CD8-positive, alpha-beta memory T cell (primary cell): ENCODE results near the gene GOT1. TPM values are rescaled to one million over a fixed set of nuclear protein-coding genes. Genes with fewer than 3 reads are reported as not detected.

Experiments
- CTCF ChIA-PET: fragments of 350-600 bp; sonication (Branson Sonifier 250); formaldehyde crosslinking; loops from one replicate; lab custom pipeline; 2021; ENCODE audit warnings: antibody characterized with exemption; lab: Charles Lee
- POLR2A ChIA-PET: fragments of 350-600 bp; sonication (Branson Sonifier 250); formaldehyde crosslinking; loops from one replicate; lab custom pipeline; 2021; ENCODE audit warnings: antibody characterized with exemption; lab: Charles Lee
- DNase-seq, 5 donors: peaks; one replicate each; pipeline versions ENCODE4 v3.0.0 to v3.0.0-alpha.2; 2020 to 2022; ENCODE audit warnings: mixed read lengths in 1 of 5
- H3K27ac ChIP-seq: one replicate; pipeline ENCODE4 v1.7.0; 2013; ENCODE audit warnings: low read depth, mild to moderate bottlenecking, low read length, moderate library complexity
- H3K27me3 ChIP-seq: 2 replicates; pipeline ENCODE4 v1.7.0; 2013; ENCODE audit warnings: low read length, mild to moderate bottlenecking; ENCODE audit not compliant: insufficient read depth, poor library complexity, severe bottlenecking
- H3K36me3 ChIP-seq: 2 replicates; pipeline ENCODE4 v1.7.0; 2013; ENCODE audit warnings: mild to moderate bottlenecking, low read length, moderate library complexity; ENCODE audit not compliant: insufficient read depth
- H3K4me1 ChIP-seq: 2 replicates; pipeline ENCODE4 v1.7.0; 2013; ENCODE audit warnings: mild to moderate bottlenecking, low read length, moderate library complexity; ENCODE audit not compliant: insufficient read depth
- H3K4me3 ChIP-seq: 2 replicates; pipeline ENCODE4 v1.7.0; 2013; ENCODE audit warnings: mild to moderate bottlenecking, low read length
- H3K9me3 ChIP-seq: 2 replicates; pipeline ENCODE4 v1.7.0; 2013; ENCODE audit warnings: mild to moderate bottlenecking, low read length
- H3K27ac Mint-ChIP-seq, 8 donors: one replicate each; pipeline ENCODE4 v1.8.0; 2020 to 2021; ENCODE audit warnings: mixed read lengths in 8 of 8, mild to moderate bottlenecking in 6 of 8, inconsistent platforms in 3 of 8, moderate library complexity in 3 of 8
- H3K27me3 Mint-ChIP-seq, 2 donors: one replicate each; pipeline ENCODE4 v1.8.0; 2020 to 2021; ENCODE audit warnings: mixed read lengths in 2 of 2, mild to moderate bottlenecking in 1 of 2, moderate library complexity in 1 of 2
- H3K36me3 Mint-ChIP-seq, 3 donors: one replicate each; pipeline ENCODE4 v1.8.0; 2020 to 2021; ENCODE audit warnings: mixed read lengths in 3 of 3, inconsistent platforms in 1 of 3, mild to moderate bottlenecking in 1 of 3
- H3K4me1 Mint-ChIP-seq, 3 donors: one replicate each; pipeline ENCODE4 v1.8.0; 2020 to 2021; ENCODE audit warnings: mixed read lengths in 3 of 3, inconsistent platforms in 1 of 3, mild to moderate bottlenecking in 1 of 3
- H3K4me3 Mint-ChIP-seq, 7 donors: one replicate each; pipeline ENCODE4 v1.8.0; 2020 to 2021; ENCODE audit warnings: mixed read lengths in 7 of 7, mild to moderate bottlenecking in 6 of 7, moderate library complexity in 4 of 7, inconsistent platforms in 2 of 7
- H3K9me3 Mint-ChIP-seq, 5 donors: one replicate each; pipeline ENCODE4 v1.8.0; 2020 to 2022; ENCODE audit warnings: mixed read lengths in 5 of 5, mild to moderate bottlenecking in 3 of 5, moderate library complexity in 2 of 5, inconsistent platforms in 1 of 5
- polyA plus RNA-seq: library from polyadenylated mRNA; unstranded; fragments of 300-500 nt; fragmentation: Illumina TruSeq; gene quantifications from one replicate; pipeline ENCODE4 v1.2.3, GENCODE V29; 2021
- total RNA-seq, 2 experiments: library from RNA; stranded (reverse); gene quantifications; one replicate each; pipeline ENCODE4 v1.2.3, GENCODE V29; 2021

GOT1 gene
- total and polyA plus RNA-seq, 3 experiments from 2014 or later, result 24.6 to 33.4 (median 32.9) TPM

DNA sequence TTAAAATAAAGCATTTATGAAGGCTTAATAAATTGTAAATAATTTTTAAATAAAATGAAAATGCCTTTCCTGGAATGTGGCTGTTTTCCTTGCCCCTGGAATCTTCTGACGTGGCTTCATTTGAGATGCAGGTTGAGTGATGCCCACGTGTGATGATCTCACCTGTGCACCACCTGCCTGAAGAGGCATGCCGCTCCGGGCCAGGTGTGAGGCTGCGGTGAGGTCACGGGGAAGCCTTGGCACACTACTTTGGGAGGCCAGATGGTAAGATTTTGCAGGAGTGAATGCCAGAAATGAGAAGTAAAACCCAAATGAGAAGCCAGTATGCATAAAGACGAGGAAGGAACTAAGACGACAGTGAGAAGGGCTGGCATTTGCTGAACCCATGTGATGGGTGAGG is 36.2 kb downstream of the GOT1 start:
- POLR2A ChIA-PET, result no interaction called here
- CTCF ChIA-PET, result interaction anchor here (4.0 kb wide), 1 partner anchor 9 kb away, joined by 28 read pairs; no protein-coding TSS in a partner anchor
- H3K4me1 ChIP-seq, result peaks cover 4% of the 10 kb centered on the region
- H3K36me3 ChIP-seq, result peaks cover 6% of the 10 kb centered on the region
- Mint-ChIP-seq H3K27me3 (no peaks in the 10 kb centered on the region), H3K36me3 (peaks cover 0 to 34% (median 6%) of the 10 kb centered on the region in 3 donors), H3K27ac (peak overlapping the region in 1 of 8 donors; percentile 50), H3K4me3 (no peak overlapping the region), H3K4me1 (peaks cover 0 to 3% (median 2%) of the 10 kb centered on the region in 3 donors), H3K9me3 (no peaks in the 10 kb centered on the region)
- DNase-seq, result no peak
- H3K27ac ChIP-seq, result no peak overlapping the region
- no peaks in the 10 kb centered on the region for H3K9me3 ChIP-seq
- H3K4me3 ChIP-seq, result no peak overlapping the region
- no peaks in the 10 kb centered on the region for H3K27me3 ChIP-seq

DNA sequence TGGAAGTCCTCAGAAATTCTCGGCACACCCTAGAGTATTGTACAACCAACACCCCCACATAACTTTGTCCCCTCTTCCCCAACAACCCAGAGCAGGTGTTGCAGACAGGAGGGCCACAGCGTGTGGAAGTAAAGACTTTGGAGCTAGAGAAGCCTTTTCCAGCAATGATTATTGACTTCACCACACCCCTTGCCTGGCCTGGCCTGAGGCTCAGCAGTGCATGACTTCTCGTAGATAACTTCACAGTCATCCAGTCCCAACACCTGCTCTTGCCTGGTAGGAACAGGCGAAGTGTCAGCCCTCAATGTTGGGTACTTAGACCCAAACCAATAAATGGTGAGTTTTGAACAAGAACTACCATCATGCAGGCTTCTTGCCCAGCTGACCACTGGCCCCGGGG is 36.7 kb downstream of the GOT1 start:
- no peaks in the 10 kb centered on the region for H3K27me3 ChIP-seq
- peaks cover 4% of the 10 kb centered on the region for H3K4me1 ChIP-seq
- no peaks in the 10 kb centered on the region for H3K9me3 ChIP-seq
- peaks cover 0 to 2% of the 10 kb centered on the region in 2 donors for H3K27me3 Mint-ChIP-seq
- no peak overlapping the region for H3K27ac ChIP-seq
- ChIA-PET POLR2A (no interaction called here), CTCF (interaction anchor here (1.0 to 4.0 kb wide), 4 partner anchors 9 to 223 kb away, joined by 3 to 28 read pairs (median 4); partner anchors contain the start of gene GOT1)
- H3K9me3 Mint-ChIP-seq, result no peaks in the 10 kb centered on the region
- H3K36me3 Mint-ChIP-seq, result peaks cover 0 to 28% (median 4%) of the 10 kb centered on the region in 3 donors
- H3K27ac Mint-ChIP-seq, result peak overlapping the region in 1 of 8 donors; percentile 38
- H3K4me3 ChIP-seq, result no peak overlapping the region
- no peak overlapping the region for H3K4me3 Mint-ChIP-seq
- DNase-seq, result no peak
- peaks cover 0 to 3% (median 2%) of the 10 kb centered on the region in 3 donors for H3K4me1 Mint-ChIP-seq
- peaks cover under 1% of the 10 kb centered on the region for H3K36me3 ChIP-seq

DNA sequence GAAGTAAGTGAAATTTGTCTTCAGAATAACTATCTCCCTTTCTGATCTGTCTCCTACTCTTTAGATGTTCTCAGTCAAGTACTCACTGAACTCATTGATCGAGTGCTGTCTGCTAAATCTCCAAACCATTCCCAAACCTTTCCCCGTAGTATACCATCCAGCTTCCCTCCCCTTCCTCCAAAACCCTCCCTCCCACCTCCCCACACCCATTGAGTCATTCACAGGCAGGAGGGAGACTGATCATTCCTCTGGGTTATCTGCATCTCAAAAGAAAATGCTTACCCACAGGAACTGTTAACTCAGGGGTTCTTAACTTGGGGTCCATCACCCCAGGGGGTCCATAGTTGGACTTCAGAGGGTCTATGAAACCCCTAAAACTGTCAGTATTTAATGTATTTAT is 37.4 kb downstream of the GOT1 start:
- POLR2A ChIA-PET, result no interaction called here
- H3K4me3 ChIP-seq, result no peak overlapping the region
- Mint-ChIP-seq H3K4me3 (no peak overlapping the region), H3K9me3 (no peaks in the 10 kb centered on the region), H3K36me3 (peaks cover 0 to 24% (median 4%) of the 10 kb centered on the region in 3 donors), H3K4me1 (peaks cover 0 to 3% (median 2%) of the 10 kb centered on the region in 3 donors), H3K27ac (peak overlapping the region in 1 of 8 donors; percentile 14), H3K27me3 (peaks cover 0 to 4% of the 10 kb centered on the region in 2 donors)
- no peaks in the 10 kb centered on the region for H3K27me3 ChIP-seq
- no peaks in the 10 kb centered on the region for H3K9me3 ChIP-seq
- CTCF ChIA-PET, result interaction anchor here (1.0 to 4.0 kb wide), 7 partner anchors 10 to 315 kb away, joined by 3 to 28 read pairs (median 3); partner anchors contain the start of gene GOT1
- no peaks in the 10 kb centered on the region for H3K36me3 ChIP-seq
- DNase-seq, result no peak
- no peak overlapping the region for H3K27ac ChIP-seq
- H3K4me1 ChIP-seq, result peaks cover 4% of the 10 kb centered on the region

DNA sequence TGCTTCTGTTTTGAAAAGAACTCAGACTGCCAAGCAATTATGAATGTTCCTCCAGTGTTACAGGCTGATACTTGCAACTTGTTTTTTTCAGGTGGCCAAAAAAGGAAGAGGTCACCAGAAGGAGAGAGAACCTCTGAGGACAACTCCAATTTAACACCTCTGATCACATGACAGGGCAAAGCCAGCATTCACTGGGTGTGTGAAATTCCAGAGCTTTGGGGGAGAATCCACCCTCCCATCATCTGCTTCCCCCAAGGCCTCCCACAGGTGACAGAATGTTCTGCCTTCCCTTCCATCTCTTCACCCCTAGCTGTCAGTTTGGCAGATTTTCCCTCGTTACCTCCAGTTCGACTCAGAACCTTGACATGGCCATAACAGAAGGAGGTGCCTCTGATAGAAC is 39.1 kb downstream of the GOT1 start:
- no peak overlapping the region for H3K27ac Mint-ChIP-seq
- Histone ChIP-seq H3K4me1 (peaks cover 4% of the 10 kb centered on the region), H3K27me3 (no peaks in the 10 kb centered on the region), H3K9me3 (no peaks in the 10 kb centered on the region), H3K27ac (no peak overlapping the region), H3K36me3 (no peaks in the 10 kb centered on the region), H3K4me3 (no peak overlapping the region)
- peaks cover 0 to 3% (median 2%) of the 10 kb centered on the region in 3 donors for H3K4me1 Mint-ChIP-seq
- CTCF ChIA-PET, result interaction anchor here (0.7 to 4.0 kb wide), 6 partner anchors 12 to 225 kb away, joined by 3 to 28 read pairs (median 4); no protein-coding TSS in a partner anchor
- peaks cover 0 to 9% (median 0%) of the 10 kb centered on the region in 3 donors for H3K36me3 Mint-ChIP-seq
- H3K4me3 Mint-ChIP-seq, result no peak overlapping the region
- H3K27me3 Mint-ChIP-seq, result peaks cover 4 to 7% of the 10 kb centered on the region in 2 donors
- no peaks in the 10 kb centered on the region for H3K9me3 Mint-ChIP-seq
- no peak for DNase-seq
- POLR2A ChIA-PET, result no interaction called here

DNA sequence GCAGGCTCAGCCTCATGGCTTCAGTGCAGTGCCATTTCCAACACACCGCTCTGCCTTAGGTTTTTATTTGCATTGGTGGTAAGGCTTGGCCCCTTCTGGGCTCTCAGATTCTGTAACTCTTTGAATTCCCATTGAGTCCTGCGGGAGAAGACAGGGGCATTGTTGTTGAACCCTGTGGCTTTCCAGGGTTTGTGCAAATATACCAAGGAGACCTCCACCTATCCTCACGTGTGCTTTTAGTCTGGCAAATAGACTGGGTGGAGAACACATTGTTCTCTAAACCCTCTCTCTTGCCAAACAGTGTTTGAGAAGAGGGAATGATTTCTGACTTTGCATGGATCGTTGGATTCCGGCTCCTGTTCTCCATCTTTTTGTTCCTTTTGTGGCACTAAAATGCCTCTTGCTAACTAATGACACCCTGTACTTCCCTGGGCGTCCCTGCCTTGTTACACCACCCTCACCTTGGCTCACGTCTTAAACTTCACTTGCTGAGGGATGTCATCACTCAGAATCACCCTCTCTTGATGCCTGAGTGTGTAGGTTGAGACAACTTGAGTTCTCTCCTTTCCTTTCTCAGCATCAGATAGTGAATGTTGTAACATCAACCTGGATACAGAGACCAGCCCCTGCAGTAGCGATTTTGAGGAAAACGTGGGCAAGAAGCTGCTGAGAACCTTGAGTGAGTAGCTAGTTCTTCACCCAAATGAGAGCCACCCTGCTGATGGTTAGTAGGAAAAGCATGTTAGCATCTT is 40.5 kb downstream of the GOT1 start:
- peaks cover 4% of the 10 kb centered on the region for H3K4me1 ChIP-seq
- POLR2A ChIA-PET, result no interaction called here
- Mint-ChIP-seq H3K4me1 (peaks cover 0 to 3% (median 2%) of the 10 kb centered on the region in 3 donors), H3K4me3 (no peak overlapping the region), H3K9me3 (no peaks in the 10 kb centered on the region), H3K27me3 (peaks cover 4 to 10% of the 10 kb centered on the region in 2 donors), H3K27ac (no peak overlapping the region), H3K36me3 (peaks cover 0 to 1% (median 0%) of the 10 kb centered on the region in 3 donors)
- no peak overlapping the region for H3K4me3 ChIP-seq
- CTCF ChIA-PET, result interaction anchor here (1.6 kb wide), 1 partner anchor 46 kb away, joined by 4 read pairs; no protein-coding TSS in a partner anchor
- no peak for DNase-seq
- H3K27me3 ChIP-seq, result no peaks in the 10 kb centered on the region
- no peaks in the 10 kb centered on the region for H3K36me3 ChIP-seq
- H3K9me3 ChIP-seq, result no peaks in the 10 kb centered on the region
- no peak overlapping the region for H3K27ac ChIP-seq

DNA sequence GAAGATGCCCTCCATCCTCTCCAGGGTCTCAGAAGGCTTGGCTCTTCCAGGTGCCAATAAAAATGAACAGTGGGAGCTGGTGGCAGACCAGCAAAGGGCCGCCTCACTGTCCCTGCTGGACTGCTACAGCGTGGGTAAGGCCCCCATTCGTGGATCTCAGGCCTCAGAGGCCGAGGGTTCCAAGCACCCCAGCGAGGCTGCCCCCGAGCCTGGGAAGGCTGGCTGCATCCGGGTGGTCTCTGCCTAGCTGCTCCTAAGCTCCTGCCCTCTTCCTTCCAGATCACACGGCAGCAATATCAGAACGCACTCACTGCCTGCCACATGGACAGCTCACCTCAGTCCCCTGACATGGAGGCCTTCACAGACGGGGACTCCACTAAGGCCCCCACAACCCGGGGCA is 42.9 kb downstream of the GOT1 start:
- H3K27ac ChIP-seq, result no peak overlapping the region
- H3K9me3 Mint-ChIP-seq, result no peaks in the 10 kb centered on the region
- CTCF ChIA-PET, result no interaction called here
- no peak overlapping the region for H3K4me3 ChIP-seq
- no peak for DNase-seq
- peaks cover 4 to 10% of the 10 kb centered on the region in 2 donors for H3K27me3 Mint-ChIP-seq
- peaks cover 1% of the 10 kb centered on the region for H3K4me1 ChIP-seq
- no peaks in the 10 kb centered on the region for H3K27me3 ChIP-seq
- no peak overlapping the region for H3K27ac Mint-ChIP-seq
- no peaks in the 10 kb centered on the region for H3K9me3 ChIP-seq
- no peaks in the 10 kb centered on the region for H3K36me3 Mint-ChIP-seq
- no peaks in the 10 kb centered on the region for H3K36me3 ChIP-seq
- H3K4me1 Mint-ChIP-seq, result peaks cover 0 to 2% (median 1%) of the 10 kb centered on the region in 3 donors
- no peak overlapping the region for H3K4me3 Mint-ChIP-seq
- POLR2A ChIA-PET, result no interaction called here

DNA sequence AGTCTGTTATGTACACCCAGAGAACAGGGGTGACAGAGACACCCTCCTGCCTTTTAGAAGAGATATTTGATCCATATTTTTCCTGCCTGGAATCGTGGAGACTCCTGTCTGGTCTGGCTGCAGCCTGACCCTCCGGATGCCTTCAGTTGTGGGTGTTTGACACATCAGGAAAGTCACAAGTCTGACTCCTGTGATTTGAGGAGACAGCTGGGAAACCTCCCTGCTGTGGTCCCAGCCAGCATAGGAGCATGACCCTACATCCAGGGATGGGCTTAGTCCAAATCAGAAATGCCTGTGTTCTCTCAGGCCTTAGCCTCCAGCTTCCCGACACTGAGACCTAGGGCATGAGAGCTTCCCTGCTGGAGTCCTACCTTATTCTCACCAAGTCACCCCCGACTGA is 43.4 kb downstream of the GOT1 start:
- CTCF ChIA-PET, result no interaction called here

DNA sequence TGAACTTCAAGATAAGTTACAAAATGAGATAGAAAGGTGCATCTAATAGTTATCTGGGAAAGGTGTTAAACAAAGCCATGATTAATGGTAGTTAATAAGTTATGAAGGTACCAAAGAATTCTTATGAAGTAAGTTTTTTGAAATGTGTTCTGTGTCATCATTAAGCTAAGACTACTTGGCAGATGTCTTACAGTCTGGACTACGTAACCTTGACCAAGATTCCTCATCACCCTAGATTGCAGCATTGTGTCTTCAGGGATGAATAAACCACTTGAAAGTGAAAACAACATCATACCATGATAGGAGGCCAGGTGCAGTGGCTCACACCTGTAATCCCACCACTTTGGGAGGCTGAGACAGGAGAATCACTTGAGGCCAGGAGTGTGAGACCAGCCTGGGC is 48.2 kb downstream of the GOT1 start:
- peaks cover 7 to 23% of the 10 kb centered on the region in 2 donors for H3K27me3 Mint-ChIP-seq
- DNase-seq, result no peak
- Histone ChIP-seq H3K4me3 (no peak overlapping the region), H3K27me3 (no peaks in the 10 kb centered on the region), H3K36me3 (no peaks in the 10 kb centered on the region), H3K4me1 (no peaks in the 10 kb centered on the region), H3K27ac (no peak overlapping the region), H3K9me3 (no peaks in the 10 kb centered on the region)
- POLR2A ChIA-PET, result no interaction called here
- H3K4me3 Mint-ChIP-seq, result no peak overlapping the region
- no peaks in the 10 kb centered on the region for H3K36me3 Mint-ChIP-seq
- CTCF ChIA-PET, result no interaction called here
- no peaks in the 10 kb centered on the region for H3K4me1 Mint-ChIP-seq
- H3K9me3 Mint-ChIP-seq, result peaks cover 0 to 2% (median 0%) of the 10 kb centered on the region in 5 donors
- H3K27ac Mint-ChIP-seq, result peak overlapping the region in 1 of 8 donors; percentile 3

More for the DNA sequence above, 43.4 kb downstream of the GOT1 start:
- Mint-ChIP-seq H3K4me3 (no peak overlapping the region), H3K27ac (no peak overlapping the region), H3K27me3 (peaks cover 4 to 10% of the 10 kb centered on the region in 2 donors), H3K4me1 (no peaks in the 10 kb centered on the region), H3K9me3 (no peaks in the 10 kb centered on the region), H3K36me3 (no peaks in the 10 kb centered on the region)
- POLR2A ChIA-PET, result no interaction called here
- Histone ChIP-seq H3K27me3 (no peaks in the 10 kb centered on the region), H3K27ac (no peak overlapping the region), H3K4me3 (no peak overlapping the region), H3K4me1 (no peaks in the 10 kb centered on the region), H3K36me3 (no peaks in the 10 kb centered on the region), H3K9me3 (no peaks in the 10 kb centered on the region)
- DNase-seq, result no peak
